IMR-90 (cell line): ENCODE data around the gene HOXD13.

Experiments used
- CEBPB ChIP-seq: IDR thresholded peaks from 2 replicates; pipeline ENCODE4 v1.6.1; 2012; ENCODE audit warnings: low read depth, low read length, improper control_type of control experiment
- ELK1 ChIP-seq: fragments of 150-350 bp; IDR thresholded peaks from 2 replicates; pipeline ENCODE4 v1.6.1; 2016; ENCODE audit warnings: low read depth, mild to moderate bottlenecking, low read length, moderate library complexity, borderline replicate concordance
- MAFK ChIP-seq: IDR thresholded peaks from 2 replicates; pipeline ENCODE4 v1.6.1; 2012; ENCODE audit warnings: low read depth, low read length, improper control_type of control experiment
- MAZ ChIP-seq: IDR thresholded peaks from 2 replicates; pipeline ENCODE4 v1.6.1; 2012; ENCODE audit warnings: low read depth, mild to moderate bottlenecking, low read length, improper control_type of control experiment, moderate library complexity, borderline replicate concordance
- MXI1 ChIP-seq: IDR thresholded peaks from 2 replicates; pipeline ENCODE4 v1.6.1; 2012; ENCODE audit warnings: low read depth, mild to moderate bottlenecking, low read length, moderate library complexity, borderline replicate concordance
- POLR2A ChIP-seq: IDR thresholded peaks from 2 replicates; pipeline ENCODE4 v1.6.1; 2012; ENCODE audit warnings: mild to moderate bottlenecking, low read depth, low read length
- RAD21 ChIP-seq: IDR thresholded peaks from 2 replicates; pipeline ENCODE4 v1.6.1; 2012; ENCODE audit warnings: low read length, improper control_type of control experiment
- RCOR1 ChIP-seq: IDR thresholded peaks from 2 replicates; pipeline ENCODE4 v1.6.1; 2012; ENCODE audit warnings: mild to moderate bottlenecking, low read length, improper control_type of control experiment; ENCODE audit not compliant: insufficient replicate concordance
- RFX5 ChIP-seq: IDR thresholded peaks from 2 replicates; pipeline ENCODE4 v1.8.0; 2012; ENCODE audit warnings: low read depth, mild to moderate bottlenecking, low read length, moderate library complexity
- SMC3 ChIP-seq: fragments of 150-350 bp; IDR thresholded peaks from 2 replicates; pipeline ENCODE4 v1.6.1; 2016; ENCODE audit warnings: low read depth, mild to moderate bottlenecking, antibody characterized with exemption, low read length, moderate library complexity
- USF2 ChIP-seq: fragments of 150-350 bp; IDR thresholded peaks from 2 replicates; pipeline ENCODE4 v1.6.1; 2017; ENCODE audit warnings: mild to moderate bottlenecking, antibody characterized with exemption, low read length, low read depth
- TF ChIP-seq, protein P1 (sequence below): conservative IDR thresholded peaks from 2 replicates; pipeline ENCODE4 v1.5.1; 2012; ENCODE audit warnings: mild to moderate bottlenecking, low read depth, low read length, improper control_type of control experiment

DNA sequence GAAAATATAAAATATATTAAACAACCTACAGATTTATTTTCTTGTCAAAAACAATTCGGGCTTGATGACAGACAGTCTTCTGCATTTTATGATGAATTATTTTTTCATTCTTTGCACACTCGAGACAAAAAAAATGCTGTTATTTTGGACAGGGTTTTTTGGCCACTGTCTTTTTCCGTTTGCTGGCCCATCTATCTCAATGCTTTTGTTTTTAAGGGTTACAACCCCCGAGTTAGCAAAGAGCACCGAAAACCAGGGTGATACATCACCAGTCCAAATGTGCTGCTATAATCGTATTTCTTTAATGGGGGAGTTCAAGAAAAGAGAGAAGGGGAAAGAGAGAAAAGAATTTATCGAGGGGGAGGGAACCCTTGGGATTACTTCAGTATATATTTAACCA is 16.5 kb upstream of the HOXD13 start:
- no peak for TF ChIP-seq SMC3
- TF ChIP-seq, protein P1, sequence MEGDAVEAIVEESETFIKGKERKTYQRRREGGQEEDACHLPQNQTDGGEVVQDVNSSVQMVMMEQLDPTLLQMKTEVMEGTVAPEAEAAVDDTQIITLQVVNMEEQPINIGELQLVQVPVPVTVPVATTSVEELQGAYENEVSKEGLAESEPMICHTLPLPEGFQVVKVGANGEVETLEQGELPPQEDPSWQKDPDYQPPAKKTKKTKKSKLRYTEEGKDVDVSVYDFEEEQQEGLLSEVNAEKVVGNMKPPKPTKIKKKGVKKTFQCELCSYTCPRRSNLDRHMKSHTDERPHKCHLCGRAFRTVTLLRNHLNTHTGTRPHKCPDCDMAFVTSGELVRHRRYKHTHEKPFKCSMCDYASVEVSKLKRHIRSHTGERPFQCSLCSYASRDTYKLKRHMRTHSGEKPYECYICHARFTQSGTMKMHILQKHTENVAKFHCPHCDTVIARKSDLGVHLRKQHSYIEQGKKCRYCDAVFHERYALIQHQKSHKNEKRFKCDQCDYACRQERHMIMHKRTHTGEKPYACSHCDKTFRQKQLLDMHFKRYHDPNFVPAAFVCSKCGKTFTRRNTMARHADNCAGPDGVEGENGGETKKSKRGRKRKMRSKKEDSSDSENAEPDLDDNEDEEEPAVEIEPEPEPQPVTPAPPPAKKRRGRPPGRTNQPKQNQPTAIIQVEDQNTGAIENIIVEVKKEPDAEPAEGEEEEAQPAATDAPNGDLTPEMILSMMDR: no peak
- TF ChIP-seq POLR2A: no peak
- TF ChIP-seq RAD21: no peak
- TF ChIP-seq CEBPB: no peak
- no peak for TF ChIP-seq USF2
- no peak for TF ChIP-seq MXI1
- TF ChIP-seq MAFK: no peak
- no peak for TF ChIP-seq RFX5
- TF ChIP-seq MAZ: no peak
- no peak for TF ChIP-seq RCOR1
- TF ChIP-seq ELK1: no peak
